ENCODE results near the gene CD38.

- TF ChIP-seq, protein P1, sequence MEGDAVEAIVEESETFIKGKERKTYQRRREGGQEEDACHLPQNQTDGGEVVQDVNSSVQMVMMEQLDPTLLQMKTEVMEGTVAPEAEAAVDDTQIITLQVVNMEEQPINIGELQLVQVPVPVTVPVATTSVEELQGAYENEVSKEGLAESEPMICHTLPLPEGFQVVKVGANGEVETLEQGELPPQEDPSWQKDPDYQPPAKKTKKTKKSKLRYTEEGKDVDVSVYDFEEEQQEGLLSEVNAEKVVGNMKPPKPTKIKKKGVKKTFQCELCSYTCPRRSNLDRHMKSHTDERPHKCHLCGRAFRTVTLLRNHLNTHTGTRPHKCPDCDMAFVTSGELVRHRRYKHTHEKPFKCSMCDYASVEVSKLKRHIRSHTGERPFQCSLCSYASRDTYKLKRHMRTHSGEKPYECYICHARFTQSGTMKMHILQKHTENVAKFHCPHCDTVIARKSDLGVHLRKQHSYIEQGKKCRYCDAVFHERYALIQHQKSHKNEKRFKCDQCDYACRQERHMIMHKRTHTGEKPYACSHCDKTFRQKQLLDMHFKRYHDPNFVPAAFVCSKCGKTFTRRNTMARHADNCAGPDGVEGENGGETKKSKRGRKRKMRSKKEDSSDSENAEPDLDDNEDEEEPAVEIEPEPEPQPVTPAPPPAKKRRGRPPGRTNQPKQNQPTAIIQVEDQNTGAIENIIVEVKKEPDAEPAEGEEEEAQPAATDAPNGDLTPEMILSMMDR (IDR thresholded peaks at IDR 0.05): no peak
- TF ChIP-seq EZH2 (IDR thresholded peaks at IDR 0.05) (no peak), EZH2phosphoT487 (IDR thresholded peaks at IDR 0.05) (no peak)
Observed at GRCh38 chr4:15766821-15767220, 11.3 kb upstream of the CD38 start.

Data from neural progenitor cell (in vitro differentiated cells).